Measurements from ENCODE around the gene FLCN.

GRCh38 chr17:17169396-17169795 lies 67.6 kb downstream of the FLCN start:
- no peak for TF ChIP-seq EP300 (conservative IDR thresholded peaks at IDR 0.05; ENCODE audit: poor library complexity, severe bottlenecking)
- TF ChIP-seq REST (IDR thresholded peaks at IDR 0.05; ENCODE audit: borderline replicate concordance), result no peak

Measured in neural cell (in vitro differentiated cells).